Panc1 (cell line): Measurements from ENCODE around the gene GPC6. TPM values are rescaled to one million over a fixed set of nuclear protein-coding genes. Genes with fewer than 3 reads are reported as not detected.

Experiments used
- ATAC-seq: fragments of 200-7000 bp; cut with Tn5 transposase; 2 replicates; pipeline ENCODE4 v1.9.1; 2020; ENCODE audit warnings: mild to moderate bottlenecking, moderate library complexity
- BruUV-seq: library from RNA; stranded (reverse); fragments of 400-500 nt; replicated peaks from 2 replicates; lab custom pipeline; 2021; lab: Mats Ljungman, UMichigan
- CTCF ChIA-PET: fragments of 300-600 bp; sonication (Branson Sonifier 250); formaldehyde crosslinking; loops from one replicate; lab custom pipeline; 2022; ENCODE audit warnings: antibody characterized with exemption; lab: Charles Lee
- POLR2A ChIA-PET: fragments of 300-600 bp; sonication (Branson Sonifier 250); formaldehyde crosslinking; loops from one replicate; lab custom pipeline; 2022; ENCODE audit warnings: antibody characterized with exemption; lab: Charles Lee
- DNase-seq: peaks from one replicate; pipeline ENCODE4 v3.0.0-alpha.2; 2010; ENCODE audit warnings: low read depth, low spot score
- H3K27ac ChIP-seq: 2 replicates; pipeline ENCODE4 v1.5.1; 2011; ENCODE audit warnings: mild to moderate bottlenecking, low read length, inconsistent platforms
- H3K27me3 ChIP-seq: fragments of 200-500 bp; sonication (Bioruptor generic); 2 replicates; pipeline ENCODE4 v1.6.0; 2014; ENCODE audit warnings: low read length, inconsistent platforms; ENCODE audit not compliant: control insufficient read depth, insufficient read depth
- H3K36me3 ChIP-seq: fragments of 200-500 bp; sonication (Bioruptor generic); 2 replicates; pipeline ENCODE4 v1.5.1; 2014; ENCODE audit warnings: inconsistent platforms, mild to moderate bottlenecking, low read length, moderate library complexity; ENCODE audit not compliant: control insufficient read depth, insufficient read depth
- H3K4me1 ChIP-seq: 2 replicates; pipeline ENCODE4 v1.5.1; 2011; ENCODE audit warnings: inconsistent platforms, mild to moderate bottlenecking, low read length, moderate library complexity; ENCODE audit not compliant: control insufficient read depth, insufficient read depth
- H3K4me3 ChIP-seq, 2 experiments: 2 replicates each; pipeline ENCODE4 v1.5.1; 2011 to 2012; ENCODE audit warnings: low read depth in 2 of 2, low read length in 2 of 2, mild to moderate bottlenecking in 2 of 2, inconsistent platforms in 1 of 2, moderate library complexity in 1 of 2
- H3K9me3 ChIP-seq: fragments of 200-500 bp; sonication (Bioruptor generic); 2 replicates; pipeline ENCODE4 v1.5.1; 2014; ENCODE audit warnings: low read depth, mild to moderate bottlenecking, inconsistent platforms, low read length, moderate library complexity; ENCODE audit not compliant: control insufficient read depth, insufficient read depth
- CTCF ChIP-seq: fragments of 450-650 bp; IDR thresholded peaks from 2 replicates; pipeline ENCODE4 v1.5.1; 2017; ENCODE audit warnings: mild to moderate bottlenecking
- POLR2AphosphoS5 ChIP-seq: IDR thresholded peaks from 2 replicates; pipeline ENCODE4 v1.6.1; 2012; ENCODE audit warnings: mild to moderate bottlenecking, low read depth, low read length, moderate library complexity
- REST ChIP-seq, 2 experiments: IDR thresholded peaks; 2 replicates each; pipeline ENCODE4 v1.6.1; 2011 to 2012; ENCODE audit warnings: low read depth in 2 of 2, control low read depth in 1 of 2, low read length in 1 of 2, mild to moderate bottlenecking in 1 of 2, moderate library complexity in 1 of 2; ENCODE audit not compliant: insufficient read depth in 1 of 2
- SIN3A ChIP-seq: IDR thresholded peaks from 2 replicates; pipeline ENCODE4 v1.6.1; 2012; ENCODE audit warnings: low read depth, mild to moderate bottlenecking, low read length, moderate library complexity, borderline replicate concordance; ENCODE audit not compliant: insufficient read depth
- TCF7L2 ChIP-seq: IDR thresholded peaks from 2 replicates; pipeline ENCODE4 v1.6.1; 2011; ENCODE audit warnings: mild to moderate bottlenecking, low read depth, low read length, inconsistent platforms
- in situ Hi-C: cut with HindIII; loops from 2 replicates; pipeline ENCODE4 v1.10.0; 2016; ENCODE audit warnings: low sequenced_read_pairs, low pct_unique_long_range_greater_than_20kb
- intact Hi-C: fragments of 100-400 bp; cut with micrococcal nuclease; formaldehyde crosslinking; loops from one replicate; pipeline ENCODE4 v1.10.0; 2022; ENCODE audit not compliant: unreplicated experiment
- total RNA-seq: library from RNA; stranded (reverse); gene quantifications from one replicate; pipeline ENCODE4 v1.2.1, GENCODE V29; 2021; ENCODE audit not compliant: unreplicated experiment

GPC6 gene
- total RNA-seq, 1 experiment from 2014 or later: 4.8 TPM

- in situ Hi-C loops: no loop called here
- intact Hi-C loops: no loop called here
- POLR2A ChIA-PET: no interaction called here
- Histone ChIP-seq H3K27ac (no peak overlapping the region), H3K4me3 (no peak overlapping the region), H3K27me3 (no peaks in the 10 kb centered on the region), H3K4me1 (no peaks in the 10 kb centered on the region), H3K36me3 (no peaks in the 10 kb centered on the region), H3K9me3 (0 out of 2 replicates have a peak, but pooled peaks cover 4% of the 10 kb centered on the region)
- DNase-seq (no peak), ATAC-seq (no peak)
- CTCF ChIA-PET: no interaction called here
- TF ChIP-seq REST (IDR thresholded peaks at IDR 0.05; ENCODE audit: insufficient read depth in 1 of 2, low read depth in 2 of 2, low read length in 1 of 2): no peak
- no peak for TF ChIP-seq SIN3A
- no peak for TF ChIP-seq TCF7L2
- TF ChIP-seq CTCF: no peak
- no peak for TF ChIP-seq POLR2AphosphoS5
- BruUV-seq: no TSS peak
These were observed 247.0 kb downstream of the GPC6 start for GRCh38 chr13:93473441-93474270.

GRCh38 chr13:93476175-93476574 lies 249.6 kb downstream of the GPC6 start:
- Histone ChIP-seq H3K36me3 (no peaks in the 10 kb centered on the region), H3K27me3 (no peaks in the 10 kb centered on the region), H3K27ac (no peak overlapping the region), H3K4me3 (no peak overlapping the region), H3K4me1 (no peaks in the 10 kb centered on the region), H3K9me3 (no peaks in the 10 kb centered on the region)
- no peak for TF ChIP-seq REST (IDR thresholded peaks at IDR 0.05; ENCODE audit: insufficient read depth in 1 of 2, low read depth in 2 of 2, low read length in 1 of 2)
- TF ChIP-seq CTCF: no peak
- no peak for TF ChIP-seq POLR2AphosphoS5
- TF ChIP-seq SIN3A: no peak
- TF ChIP-seq TCF7L2: no peak
- ChIA-PET POLR2A (no interaction called here), CTCF (no interaction called here)
- intact Hi-C loops (no loop called here), in situ Hi-C loops (no loop called here)
- no TSS peak for BruUV-seq
- DNase-seq (no peak), ATAC-seq (no peak)
